GM12892 (cell line): ENCODE results near the gene C19orf67.

ENCODE experiments used
- POLR2A ChIP-seq: IDR thresholded peaks from 2 replicates; pipeline ENCODE4 v1.6.1; 2011; ENCODE audit warnings: low read depth, low read length, control low read depth
- TAF1 ChIP-seq: IDR thresholded peaks from 2 replicates; pipeline ENCODE4 v1.6.1; 2011; ENCODE audit warnings: low read depth, mild to moderate bottlenecking, control low read depth, low read length, borderline replicate concordance

GRCh38 chr19:14112051-14112808 lies 26.6 kb upstream of the C19orf67 start:
- TF ChIP-seq POLR2A: no peak
- no peak for TF ChIP-seq TAF1
